ENCODE data around the gene INCENP.

DNA sequence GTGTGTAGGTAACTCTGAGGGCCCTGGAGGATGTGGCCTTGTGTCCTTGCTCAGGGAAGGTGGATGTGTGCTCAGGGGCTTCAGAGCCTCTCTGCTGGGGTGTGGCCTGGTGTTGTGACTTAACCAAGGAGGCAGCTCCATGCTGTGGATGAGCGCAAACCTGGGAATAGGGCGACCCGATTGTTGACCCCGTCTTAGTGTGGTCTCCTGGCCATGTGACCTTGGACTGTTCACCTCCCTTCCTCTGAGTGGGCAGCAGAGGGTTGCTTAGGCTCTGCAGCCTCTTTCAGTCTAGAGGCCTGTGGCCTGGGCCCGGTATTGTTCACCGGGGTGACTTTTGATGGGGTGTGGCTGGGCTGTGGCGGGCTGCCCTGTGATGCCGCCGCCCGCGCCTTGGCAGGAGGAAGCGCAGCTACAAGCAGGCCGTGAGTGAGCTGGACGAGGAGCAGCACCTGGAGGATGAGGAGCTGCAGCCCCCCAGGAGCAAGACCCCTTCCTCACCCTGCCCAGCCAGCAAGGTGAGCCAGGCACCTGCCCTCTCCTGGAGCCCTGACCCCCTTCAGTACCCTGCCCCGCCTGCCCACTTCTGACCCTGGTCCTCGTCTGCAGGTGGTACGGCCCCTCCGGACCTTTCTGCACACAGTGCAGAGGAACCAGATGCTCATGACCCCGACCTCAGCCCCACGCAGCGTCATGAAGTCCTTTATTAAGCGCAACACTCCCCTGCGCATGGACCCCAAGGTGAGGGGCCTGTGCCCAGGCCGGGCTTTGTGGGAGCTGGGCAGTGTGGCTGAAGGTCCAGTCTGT lies 16.7 kb downstream of the INCENP start:
- TF ChIP-seq, protein P1, sequence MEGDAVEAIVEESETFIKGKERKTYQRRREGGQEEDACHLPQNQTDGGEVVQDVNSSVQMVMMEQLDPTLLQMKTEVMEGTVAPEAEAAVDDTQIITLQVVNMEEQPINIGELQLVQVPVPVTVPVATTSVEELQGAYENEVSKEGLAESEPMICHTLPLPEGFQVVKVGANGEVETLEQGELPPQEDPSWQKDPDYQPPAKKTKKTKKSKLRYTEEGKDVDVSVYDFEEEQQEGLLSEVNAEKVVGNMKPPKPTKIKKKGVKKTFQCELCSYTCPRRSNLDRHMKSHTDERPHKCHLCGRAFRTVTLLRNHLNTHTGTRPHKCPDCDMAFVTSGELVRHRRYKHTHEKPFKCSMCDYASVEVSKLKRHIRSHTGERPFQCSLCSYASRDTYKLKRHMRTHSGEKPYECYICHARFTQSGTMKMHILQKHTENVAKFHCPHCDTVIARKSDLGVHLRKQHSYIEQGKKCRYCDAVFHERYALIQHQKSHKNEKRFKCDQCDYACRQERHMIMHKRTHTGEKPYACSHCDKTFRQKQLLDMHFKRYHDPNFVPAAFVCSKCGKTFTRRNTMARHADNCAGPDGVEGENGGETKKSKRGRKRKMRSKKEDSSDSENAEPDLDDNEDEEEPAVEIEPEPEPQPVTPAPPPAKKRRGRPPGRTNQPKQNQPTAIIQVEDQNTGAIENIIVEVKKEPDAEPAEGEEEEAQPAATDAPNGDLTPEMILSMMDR (IDR thresholded peaks at IDR 0.05), result no peak
- TF ChIP-seq POLR2A (IDR thresholded peaks at IDR 0.05), result no peak
